HCT116 (cell line): ENCODE results near the gene NFKBIA.

ENCODE experiments used
- CTCF ChIP-seq, 3 experiments: fragments of 200-600 bp in 1 of 3; sonication (generic) in 1 of 3; IDR thresholded peaks in 2 of 3; conservative IDR thresholded peaks in 1 of 3; 2 replicates each; pipeline ENCODE4 v1.5.1; 2012 to 2017; ENCODE audit warnings: low read depth in 2 of 3, low read length in 2 of 3, antibody characterized with exemption in 1 of 3, borderline replicate concordance in 1 of 3, control low read depth in 1 of 3, mild to moderate bottlenecking in 1 of 3, mixed read lengths in 1 of 3, mixed run types in 1 of 3, moderate library complexity in 1 of 3; ENCODE audit not compliant: insufficient read depth in 1 of 3
- ELF1 ChIP-seq: IDR thresholded peaks from 2 replicates; pipeline ENCODE4 v1.6.1; 2012; ENCODE audit warnings: low read depth, borderline replicate concordance
- EZH2 ChIP-seq: fragments of 200-600 bp; sonication (generic); IDR thresholded peaks from 2 replicates; pipeline ENCODE4 v1.6.1; 2017; ENCODE audit warnings: antibody characterized with exemption, mixed run types
- POLR2A ChIP-seq: IDR thresholded peaks from 2 replicates; pipeline ENCODE4 v1.7.0; 2011; ENCODE audit warnings: borderline replicate concordance; ENCODE audit not compliant: insufficient read depth, insufficient read length; ENCODE audit errors: extremely low read depth
- POLR2AphosphoS5 ChIP-seq: IDR thresholded peaks from 2 replicates; pipeline ENCODE4 v1.6.1; 2011; ENCODE audit warnings: mild to moderate bottlenecking, low read depth, low read length, moderate library complexity
- SP1 ChIP-seq: IDR thresholded peaks from 2 replicates; pipeline ENCODE4 v1.6.1; 2012; ENCODE audit warnings: low read depth
- YY1 ChIP-seq: IDR thresholded peaks from 2 replicates; pipeline ENCODE4 v1.6.1; 2011; ENCODE audit warnings: low read length, low read depth, moderate library complexity, mild to moderate bottlenecking; ENCODE audit not compliant: insufficient replicate concordance; ENCODE audit errors: extremely low read depth
- ZBTB33 ChIP-seq: IDR thresholded peaks from 2 replicates; pipeline ENCODE4 v1.6.1; 2011; ENCODE audit warnings: mild to moderate bottlenecking, low read length, moderate library complexity; ENCODE audit not compliant: insufficient replicate concordance; ENCODE audit errors: extremely low read depth
- ZFX ChIP-seq: fragments of 450-650 bp; IDR thresholded peaks from 2 replicates; pipeline ENCODE4 v1.6.1; 2017
- ZNF274 ChIP-seq: fragments of 200-500 bp; sonication (Bioruptor generic); IDR thresholded peaks from 2 replicates; pipeline ENCODE4 v1.6.1; 2014; ENCODE audit warnings: mild to moderate bottlenecking, low read depth, low read length, inconsistent platforms

- TF ChIP-seq SP1 (no peak), CTCF (IDR thresholded peaks at IDR 0.05 in 2 of 3, conservative IDR thresholded peaks at IDR 0.05 in 1 of 3; ENCODE audit: borderline replicate concordance in 1 of 3, insufficient read depth in 1 of 3, low read depth in 2 of 3, low read length in 2 of 3) (no peak), POLR2A (no peak), EZH2 (no peak), ELF1 (no peak), ZFX (no peak), YY1 (no peak), ZNF274 (no peak), POLR2AphosphoS5 (no peak), ZBTB33 (no peak)
Measured at GRCh38 chr14:35368139-35368460, 36.4 kb downstream of the NFKBIA start.
